HepG2 (cell line): ENCODE measurements around the gene PASK. TPM values are rescaled to one million over a fixed set of nuclear protein-coding genes. Genes with fewer than 3 reads are reported as not detected.

ENCODE experiments used
- CHD2 ChIP-seq: IDR thresholded peaks from 2 replicates; pipeline ENCODE4 v1.6.1; 2011; ENCODE audit warnings: low read depth, low read length, improper control_type of control experiment
- ELF1 ChIP-seq: sonication (generic); formaldehyde crosslinking; IDR thresholded peaks from 2 replicates; pipeline ENCODE4 v1.4.0; 2020; ENCODE audit warnings: missing genetic modification reagents
- FOXC1 ChIP-seq: sonication (generic); formaldehyde crosslinking; IDR thresholded peaks from 2 replicates; pipeline ENCODE4 v1.8.0; 2022; ENCODE audit warnings: mild to moderate bottlenecking, missing genetic modification reagents, borderline replicate concordance
- JUNB ChIP-seq: sonication (generic); formaldehyde crosslinking; IDR thresholded peaks from 2 replicates; pipeline ENCODE4 v1.8.0; 2022; ENCODE audit warnings: missing genetic modification reagents, mild to moderate bottlenecking, borderline replicate concordance
- KLF12 ChIP-seq: sonication (generic); formaldehyde crosslinking; IDR thresholded peaks from 2 replicates; pipeline ENCODE4 v1.4.0; 2020; ENCODE audit warnings: missing genetic modification reagents, borderline replicate concordance
- MXI1 ChIP-seq: IDR thresholded peaks from 3 replicates; pipeline ENCODE4 v1.6.1; 2012; ENCODE audit warnings: low read depth, low read length, inconsistent platforms, borderline replicate concordance
- MYC ChIP-seq: sonication (generic); formaldehyde crosslinking; IDR thresholded peaks from 2 replicates; pipeline ENCODE4 v1.9.0; 2021; ENCODE audit warnings: missing genetic modification reagents, borderline replicate concordance
- NCOA1 ChIP-seq: sonication (generic); formaldehyde crosslinking; IDR thresholded peaks from 2 replicates; pipeline ENCODE4 v1.9.0; 2021; ENCODE audit warnings: missing genetic modification reagents
- POGZ ChIP-seq: sonication (generic); formaldehyde crosslinking; IDR thresholded peaks from 2 replicates; pipeline ENCODE4 v1.4.0; 2020; ENCODE audit warnings: mild to moderate bottlenecking, missing genetic modification reagents
- RXRA ChIP-seq: sonication (generic); formaldehyde crosslinking; IDR thresholded peaks from 2 replicates; pipeline ENCODE4 v1.5.1; 2020; ENCODE audit warnings: missing genetic modification reagents
- SMARCE1 ChIP-seq: fragments of 450-650 bp; IDR thresholded peaks from 2 replicates; pipeline ENCODE4 v1.6.1; 2017; ENCODE audit warnings: borderline replicate concordance
- TARDBP ChIP-seq: sonication (generic); formaldehyde crosslinking; IDR thresholded peaks from 2 replicates; pipeline ENCODE4 v1.8.0; 2022; ENCODE audit warnings: mild to moderate bottlenecking, missing genetic modification reagents
- THAP11 ChIP-seq: IDR thresholded peaks from 2 replicates; pipeline ENCODE4 v1.6.1; 2016; ENCODE audit warnings: missing biosample characterization, missing genetic modification reagents
- ZNF180 ChIP-seq: sonication (generic); formaldehyde crosslinking; IDR thresholded peaks from 2 replicates; pipeline ENCODE4 v1.4.0; 2020; ENCODE audit warnings: low read depth, missing genetic modification reagents, borderline replicate concordance
- ZNF253 ChIP-seq: sonication (generic); formaldehyde crosslinking; IDR thresholded peaks from 2 replicates; pipeline ENCODE4 v1.8.0; 2022; ENCODE audit warnings: mild to moderate bottlenecking, missing genetic modification reagents, borderline replicate concordance
- ZNF446 ChIP-seq: sonication (generic); formaldehyde crosslinking; IDR thresholded peaks from 2 replicates; pipeline ENCODE4 v1.5.0; 2020; ENCODE audit warnings: mild to moderate bottlenecking, missing genetic modification reagents
- ZNF850 ChIP-seq: sonication (generic); formaldehyde crosslinking; conservative IDR thresholded peaks from 2 replicates; pipeline ENCODE4 v1.9.0; 2021; ENCODE audit warnings: mild to moderate bottlenecking, missing genetic modification reagents
- ZSCAN20 ChIP-seq: sonication (generic); formaldehyde crosslinking; IDR thresholded peaks from 2 replicates; pipeline ENCODE4 v1.4.0; 2020; ENCODE audit warnings: missing genetic modification reagents, mild to moderate bottlenecking, borderline replicate concordance
- polyA plus RNA-seq, 8 experiments: library from polyadenylated mRNA; depleted of rRNA in 3 of 8; stranded (reverse) in 7 of 8; unstranded in 1 of 8; fragments of >200 nt; fragmentation: Illumina TruSeq in 4 of 8; extraction: Trizol in 4 of 8; gene quantifications; 2 replicates each; pipeline versions ENCODE4 v1.2.1 to v1.2.3, GENCODE V29; 2011 to 2016; ENCODE audit warnings: low read depth in 4 of 8, missing spikeins in 1 of 8, mixed read lengths in 1 of 8; ENCODE audit not compliant: insufficient read depth in 1 of 8
- total RNA-seq, 5 experiments: library from RNA; depleted of rRNA; stranded (reverse); fragments of >200 nt; fragmentation: Illumina TruSeq; extraction: Trizol; gene quantifications; 2 replicates each; pipeline ENCODE4 v1.2.3, GENCODE V29; 2016; ENCODE audit warnings: low read depth in 1 of 5
- TF ChIP-seq, protein P1 (sequence below): sonication (generic); formaldehyde crosslinking; IDR thresholded peaks from 2 replicates; pipeline ENCODE4 v1.5.1; 2020; ENCODE audit warnings: mild to moderate bottlenecking, missing genetic modification reagents, borderline replicate concordance
- TF ChIP-seq, protein P2 (sequence below): sonication (generic); formaldehyde crosslinking; IDR thresholded peaks from 2 replicates; pipeline ENCODE4 v1.4.0; 2020; ENCODE audit warnings: missing genetic modification reagents, mild to moderate bottlenecking, borderline replicate concordance
- TF ChIP-seq, protein P3 (sequence below): sonication (generic); formaldehyde crosslinking; IDR thresholded peaks from 2 replicates; pipeline ENCODE4 v1.8.1; 2022; ENCODE audit warnings: low read depth, mild to moderate bottlenecking, missing genetic modification reagents
- TF ChIP-seq, protein P4 (sequence below): sonication (generic); formaldehyde crosslinking; IDR thresholded peaks from 2 replicates; pipeline ENCODE4 v1.8.1; 2023; ENCODE audit warnings: mild to moderate bottlenecking, missing genetic modification reagents, borderline replicate concordance

The PASK gene
- total and polyA plus RNA-seq, 2 of the 13 experiments (the other 11 are each of a cell fraction or from before 2014, with no cell fraction given) = 6.9 to 17.0 TPM

DNA sequence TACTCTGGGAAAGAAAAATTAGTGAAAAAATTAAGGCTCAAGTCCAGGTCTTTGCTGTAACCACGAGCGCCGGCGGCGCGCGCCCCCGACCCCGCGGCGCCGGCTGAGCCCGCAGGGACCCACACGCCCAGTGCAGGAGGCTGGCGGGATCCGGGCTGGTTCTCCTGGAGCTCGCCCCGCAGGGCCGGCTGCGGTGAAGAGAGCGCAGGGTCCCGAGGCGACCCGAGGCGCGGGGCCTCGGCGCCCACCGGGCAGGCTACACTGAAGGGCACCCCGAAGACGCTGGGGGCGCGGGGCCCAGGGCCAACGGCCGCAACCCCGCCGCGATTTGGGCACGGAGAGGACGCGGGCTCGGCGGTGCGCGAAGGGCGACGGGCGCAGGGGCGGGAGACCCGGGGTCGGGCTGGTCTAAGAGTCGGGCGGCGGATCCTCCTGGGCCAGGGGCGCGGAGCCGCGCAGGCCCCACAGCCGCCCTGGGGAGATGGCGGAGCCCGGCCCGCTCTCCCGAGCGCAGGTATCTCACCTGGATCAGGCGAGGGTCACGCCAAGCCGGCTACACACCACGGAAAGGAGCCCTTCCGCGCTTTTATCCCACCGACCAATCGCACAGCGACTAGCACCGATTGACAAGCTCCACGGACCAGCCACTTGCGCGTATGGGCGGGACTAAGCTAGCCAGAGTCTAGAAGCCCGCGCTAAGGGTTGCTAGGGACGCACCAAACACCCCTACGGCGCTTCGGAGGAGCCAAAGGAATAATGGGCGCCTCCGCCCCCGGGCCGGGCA is at the start of gene PASK (continued):
- TF ChIP-seq, protein P1, sequence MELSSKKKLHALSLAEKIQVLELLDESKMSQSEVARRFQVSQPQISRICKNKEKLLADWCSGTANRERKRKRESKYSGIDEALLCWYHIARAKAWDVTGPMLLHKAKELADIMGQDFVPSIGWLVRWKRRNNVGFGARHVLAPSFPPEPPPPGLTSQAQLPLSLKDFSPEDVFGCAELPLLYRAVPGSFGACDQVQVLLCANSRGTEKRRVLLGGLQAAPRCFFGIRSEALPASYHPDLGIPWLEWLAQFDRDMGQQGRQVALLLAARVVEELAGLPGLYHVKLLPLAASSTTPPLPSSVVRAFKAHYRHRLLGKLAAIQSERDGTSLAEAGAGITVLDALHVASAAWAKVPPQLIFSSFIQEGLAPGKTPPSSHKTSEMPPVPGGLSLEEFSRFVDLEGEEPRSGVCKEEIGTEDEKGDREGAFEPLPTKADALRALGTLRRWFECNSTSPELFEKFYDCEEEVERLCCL = no peak
- TF ChIP-seq ZSCAN20 (peak; percentile 62), ZNF850 (CRISPR knock-in tag) (no peak), THAP11 (CRISPR knock-in tag) (peak; percentile 54; the same call in 1 of the 2 replicates), POGZ (no peak), TARDBP (CRISPR knock-in tag) (peak; percentile 60; the same call in 1 of the 2 replicates), ELF1 (CRISPR knock-in tag) (peak; percentile 73; the same call in 1 of the 2 replicates), FOXC1 (CRISPR knock-in tag) (peak; percentile 21; the same call in 1 of the 2 replicates), ZNF253 (CRISPR knock-in tag) (peak; percentile 59; the same call in 1 of the 2 replicates), KLF12 (CRISPR knock-in tag) (peak; percentile 76), JUNB (CRISPR knock-in tag) (no peak), ZNF180 (0 out of 2 replicates have a peak, but pooled peaks have one; percentile 51), RXRA (CRISPR knock-in tag) (peak; percentile 14; the same call in 1 of the 2 replicates), ZNF446 (CRISPR knock-in tag) (0 out of 2 replicates have a peak, but pooled peaks have one; percentile 84), NCOA1 (CRISPR knock-in tag) (no peak), MYC (CRISPR knock-in tag) (peak; percentile 46; the same call in 1 of the 2 replicates), CHD2 (0 out of 2 replicates have a peak, but pooled peaks have one; percentile 45), SMARCE1 (no peak), MXI1 (peak; percentile 80; the same call in 1 of the 3 replicates)
- TF ChIP-seq, protein P2, sequence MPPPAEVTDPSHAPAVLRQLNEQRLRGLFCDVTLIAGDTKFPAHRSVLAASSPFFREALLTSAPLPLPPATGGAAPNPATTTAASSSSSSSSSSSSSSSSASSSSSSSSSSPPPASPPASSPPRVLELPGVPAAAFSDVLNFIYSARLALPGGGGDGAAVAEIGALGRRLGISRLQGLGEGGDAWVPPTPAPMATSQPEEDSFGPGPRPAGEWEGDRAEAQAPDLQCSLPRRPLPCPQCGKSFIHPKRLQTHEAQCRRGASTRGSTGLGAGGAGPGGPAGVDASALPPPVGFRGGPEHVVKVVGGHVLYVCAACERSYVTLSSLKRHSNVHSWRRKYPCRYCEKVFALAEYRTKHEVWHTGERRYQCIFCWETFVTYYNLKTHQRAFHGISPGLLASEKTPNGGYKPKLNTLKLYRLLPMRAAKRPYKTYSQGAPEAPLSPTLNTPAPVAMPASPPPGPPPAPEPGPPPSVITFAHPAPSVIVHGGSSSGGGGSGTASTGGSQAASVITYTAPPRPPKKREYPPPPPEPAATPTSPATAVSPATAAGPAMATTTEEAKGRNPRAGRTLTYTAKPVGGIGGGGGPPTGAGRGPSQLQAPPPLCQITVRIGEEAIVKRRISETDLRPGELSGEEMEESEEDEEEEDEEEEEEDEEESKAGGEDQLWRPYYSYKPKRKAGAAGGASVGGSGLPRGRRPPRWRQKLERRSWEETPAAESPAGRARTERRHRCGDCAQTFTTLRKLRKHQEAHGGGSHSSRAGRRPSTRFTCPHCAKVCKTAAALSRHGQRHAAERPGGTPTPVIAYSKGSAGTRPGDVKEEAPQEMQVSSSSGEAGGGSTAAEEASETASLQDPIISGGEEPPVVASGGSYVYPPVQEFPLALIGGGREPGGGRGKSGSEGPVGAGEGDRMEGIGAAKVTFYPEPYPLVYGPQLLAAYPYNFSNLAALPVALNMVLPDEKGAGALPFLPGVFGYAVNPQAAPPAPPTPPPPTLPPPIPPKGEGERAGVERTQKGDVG = no peak
- TF ChIP-seq, protein P3, sequence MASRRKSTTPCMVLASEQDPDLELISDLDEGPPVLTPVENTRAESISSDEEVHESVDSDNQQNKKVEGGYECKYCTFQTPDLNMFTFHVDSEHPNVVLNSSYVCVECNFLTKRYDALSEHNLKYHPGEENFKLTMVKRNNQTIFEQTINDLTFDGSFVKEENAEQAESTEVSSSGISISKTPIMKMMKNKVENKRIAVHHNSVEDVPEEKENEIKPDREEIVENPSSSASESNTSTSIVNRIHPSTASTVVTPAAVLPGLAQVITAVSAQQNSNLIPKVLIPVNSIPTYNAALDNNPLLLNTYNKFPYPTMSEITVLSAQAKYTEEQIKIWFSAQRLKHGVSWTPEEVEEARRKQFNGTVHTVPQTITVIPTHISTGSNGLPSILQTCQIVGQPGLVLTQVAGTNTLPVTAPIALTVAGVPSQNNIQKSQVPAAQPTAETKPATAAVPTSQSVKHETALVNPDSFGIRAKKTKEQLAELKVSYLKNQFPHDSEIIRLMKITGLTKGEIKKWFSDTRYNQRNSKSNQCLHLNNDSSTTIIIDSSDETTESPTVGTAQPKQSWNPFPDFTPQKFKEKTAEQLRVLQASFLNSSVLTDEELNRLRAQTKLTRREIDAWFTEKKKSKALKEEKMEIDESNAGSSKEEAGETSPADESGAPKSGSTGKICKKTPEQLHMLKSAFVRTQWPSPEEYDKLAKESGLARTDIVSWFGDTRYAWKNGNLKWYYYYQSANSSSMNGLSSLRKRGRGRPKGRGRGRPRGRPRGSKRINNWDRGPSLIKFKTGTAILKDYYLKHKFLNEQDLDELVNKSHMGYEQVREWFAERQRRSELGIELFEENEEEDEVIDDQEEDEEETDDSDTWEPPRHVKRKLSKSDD = peak; percentile 60; the same call in 1 of the 2 replicates
- TF ChIP-seq, protein P4, sequence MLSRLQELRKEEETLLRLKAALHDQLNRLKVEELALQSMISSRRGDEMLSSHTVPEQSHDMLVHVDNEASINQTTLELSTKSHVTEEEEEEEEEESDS (CRISPR knock-in tag) = no peak
